ENCODE measurements around the gene LYZL1. TPM values are rescaled to one million over a fixed set of nuclear protein-coding genes. Genes with fewer than 3 reads are reported as not detected.
"Not testable (repeated sequence)": the region's sequence is repeated elsewhere in the genome, so short reads cannot be mapped to it uniquely, and the experiment has no call there.

LYZL1 gene
- total and polyA plus RNA-seq, 2 donors (not counting 1 experiment from before 2014, with no cell fraction given), result not detected

GRCh38 chr10:29358010-29358616 lies 69.2 kb downstream of the LYZL1 start:
- Histone ChIP-seq H3K27ac (ENCODE audit: insufficient read depth, low read length) (no peak overlapping the region), H3K27me3 (ENCODE audit: control insufficient read depth, insufficient read depth, low read length) (no peaks in the 10 kb centered on the region), H3K4me3 (replicated peaks in 1 of 4; ENCODE audit: control extremely low read depth in 1 of 4, insufficient read depth in 1 of 4, low read depth in 3 of 4, low read length in 4 of 4) (no peak overlapping the region), H3K9me3 (ENCODE audit: control insufficient read depth, insufficient read depth, low read depth, low read length) (no peaks in the 10 kb centered on the region), H3K4me1 (ENCODE audit: control insufficient read depth, extremely low read depth, insufficient read depth, low read length) (no peaks in the 10 kb centered on the region), H3K79me2 (ENCODE audit: control insufficient read depth, insufficient read depth, low read length) (no peaks in the 10 kb centered on the region), H3K9ac (ENCODE audit: insufficient read depth, low read length) (no peak overlapping the region), H3K36me3 (ENCODE audit: control insufficient read depth, insufficient read depth, low read length) (no peaks in the 10 kb centered on the region), H2AFZ (ENCODE audit: low read length) (no peak overlapping the region), H3K4me2 (ENCODE audit: extremely low read depth, insufficient read depth, low read length) (no peak overlapping the region), H4K20me1 (ENCODE audit: control insufficient read depth, extremely low read depth, insufficient read depth, low read length) (no peaks in the 10 kb centered on the region)
- no peak for DNase-seq (ENCODE audit: low read depth in 2 of 2)
- no peak for TF ChIP-seq CTCF (conservative IDR thresholded peaks at IDR 0.05 in 1 of 2, IDR thresholded peaks at IDR 0.05 in 1 of 2; ENCODE audit: low read depth in 1 of 2, low read length in 2 of 2)
- no peak for TF ChIP-seq EZH2 (IDR thresholded peaks at IDR 0.05; ENCODE audit: low read length, missing control alignments)

GRCh38 chr10:29360215-29360853 lies 71.5 kb downstream of the LYZL1 start:
- H3K4me3 ChIP-seq (replicated peaks in 1 of 4; ENCODE audit: control extremely low read depth in 1 of 4, insufficient read depth in 1 of 4, low read depth in 3 of 4, low read length in 4 of 4); H2AFZ ChIP-seq (ENCODE audit: low read length); H3K79me2 ChIP-seq (ENCODE audit: control insufficient read depth, insufficient read depth, low read length); H3K4me2 ChIP-seq (ENCODE audit: extremely low read depth, insufficient read depth, low read length); H3K9me3 ChIP-seq (ENCODE audit: control insufficient read depth, insufficient read depth, low read depth, low read length); H3K36me3 ChIP-seq (ENCODE audit: control insufficient read depth, insufficient read depth, low read length); H3K27ac ChIP-seq (ENCODE audit: insufficient read depth, low read length); H3K4me1 ChIP-seq (ENCODE audit: control insufficient read depth, extremely low read depth, insufficient read depth, low read length); H4K20me1 ChIP-seq (ENCODE audit: control insufficient read depth, extremely low read depth, insufficient read depth, low read length); DNase-seq (ENCODE audit: low read depth in 2 of 2); H3K27me3 ChIP-seq (ENCODE audit: control insufficient read depth, insufficient read depth, low read length); H3K9ac ChIP-seq (ENCODE audit: insufficient read depth, low read length): not testable (repeated sequence)
